GM21367 (cell line): ENCODE data around the gene PERCC1.
"Not testable (repeated sequence)": the region's sequence is repeated elsewhere in the genome, so short reads cannot be mapped to it uniquely, and the experiment has no call there.

Source experiments
- ATAC-seq: cut with Tn5 transposase; IDR thresholded peaks from one replicate; pipeline ENCODE4 v1.9.1; 2021; ENCODE audit not compliant: unreplicated experiment

PERCC1 gene

GRCh38 chr16:1433263-1433560 lies 2.3 kb downstream of the PERCC1 start:
- ATAC-seq, result no peak

DNA sequence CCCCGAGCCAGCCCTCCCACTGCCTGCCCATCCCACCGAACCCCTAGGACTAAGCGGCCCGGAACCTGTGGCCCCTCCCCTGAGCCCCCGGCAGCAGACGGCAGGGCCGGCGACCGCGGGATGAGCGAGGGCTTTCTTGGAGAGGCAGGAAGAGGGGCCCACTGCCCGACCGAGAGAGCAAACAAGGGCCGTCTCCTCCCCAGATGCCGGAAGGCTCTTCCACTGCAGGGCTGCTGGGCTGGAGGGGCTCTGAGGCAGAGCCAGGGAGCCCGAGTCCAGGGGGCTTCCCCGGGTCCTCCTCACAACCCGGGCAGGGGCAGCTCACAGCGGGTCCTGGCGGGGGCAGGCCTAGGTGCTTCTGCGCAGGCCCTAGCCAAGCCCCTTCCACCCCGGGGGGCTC lies 2.9 kb downstream of the PERCC1 start:
- no peak for ATAC-seq

DNA sequence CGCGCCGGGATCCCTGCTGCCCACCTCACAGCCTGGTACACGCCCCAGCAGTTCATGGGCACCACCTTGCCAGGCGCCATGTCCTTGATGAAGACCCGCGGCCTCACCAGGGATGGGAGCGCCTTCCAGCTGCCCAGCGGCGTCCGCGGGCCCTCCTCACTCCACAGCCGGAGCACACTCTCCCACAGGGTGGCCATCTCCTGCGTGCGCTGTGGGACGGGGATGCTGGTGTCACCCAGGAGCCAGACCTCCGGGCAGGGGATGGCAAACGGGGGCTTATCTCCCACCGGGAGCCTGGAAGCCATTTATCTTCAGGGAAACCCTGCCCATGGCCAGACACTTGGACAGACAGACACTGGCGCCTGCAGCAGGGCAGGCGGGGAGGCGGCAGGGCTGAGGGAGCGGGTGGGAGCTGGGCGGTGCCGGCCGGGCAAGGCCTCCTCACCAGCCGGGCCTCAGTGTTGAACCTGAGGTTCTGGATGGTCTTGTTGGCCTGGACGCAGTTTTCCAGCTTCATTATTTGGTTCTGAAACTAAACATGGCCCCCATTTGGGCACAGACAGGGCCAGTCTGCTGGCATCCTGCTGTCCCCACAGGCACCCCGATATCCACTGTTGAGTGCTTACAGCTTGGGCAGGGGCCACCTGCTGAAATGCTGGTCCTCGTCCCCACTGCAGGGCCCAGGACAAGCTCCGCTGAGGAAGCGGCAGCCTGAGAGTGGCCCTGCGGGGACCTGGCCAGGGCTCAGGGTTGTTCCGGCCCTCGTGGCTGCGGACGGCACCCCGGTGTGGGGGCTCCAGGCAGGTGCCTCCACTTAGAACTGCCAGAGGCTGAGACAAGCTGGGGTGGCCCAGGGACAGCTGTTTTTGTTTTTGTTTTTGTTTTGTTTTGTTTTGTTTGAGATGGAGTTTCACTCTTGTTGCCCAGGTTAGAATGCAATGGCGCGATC lies 4.0 kb downstream of the PERCC1 start:
- no peak for ATAC-seq

- no peak for ATAC-seq
These were observed 5.2 kb downstream of the PERCC1 start for GRCh38 chr16:1435921-1436697.

- ATAC-seq, result no peak
These were observed 6.0 kb downstream of the PERCC1 start for GRCh38 chr16:1436731-1437355.

GRCh38 chr16:1437606-1438005 lies 6.7 kb downstream of the PERCC1 start:
- ATAC-seq, result no peak

- ATAC-seq, result no peak
These were observed 7.6 kb downstream of the PERCC1 start for GRCh38 chr16:1438229-1439057.

- no peak for ATAC-seq
These were observed 8.3 kb downstream of the PERCC1 start for GRCh38 chr16:1439058-1439698.

DNA sequence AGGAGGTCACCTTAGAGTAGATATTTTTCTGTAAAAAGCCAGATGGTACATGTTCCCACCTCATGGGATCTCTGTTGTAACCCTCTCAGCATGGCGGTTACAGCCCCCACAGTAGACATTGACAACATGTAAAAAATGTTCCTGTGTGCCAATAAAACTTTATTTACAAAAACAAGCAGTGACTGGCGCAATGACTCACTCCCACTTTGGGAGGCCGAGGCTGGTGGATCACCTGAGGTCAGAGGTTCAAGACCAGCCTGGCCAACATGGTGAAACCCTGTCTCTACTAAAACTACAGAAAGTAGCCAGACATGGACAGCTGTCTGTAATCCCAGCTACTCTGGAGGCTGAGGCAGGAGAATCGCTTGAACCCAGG lies 8.8 kb downstream of the PERCC1 start:
- not testable (repeated sequence) for ATAC-seq

DNA sequence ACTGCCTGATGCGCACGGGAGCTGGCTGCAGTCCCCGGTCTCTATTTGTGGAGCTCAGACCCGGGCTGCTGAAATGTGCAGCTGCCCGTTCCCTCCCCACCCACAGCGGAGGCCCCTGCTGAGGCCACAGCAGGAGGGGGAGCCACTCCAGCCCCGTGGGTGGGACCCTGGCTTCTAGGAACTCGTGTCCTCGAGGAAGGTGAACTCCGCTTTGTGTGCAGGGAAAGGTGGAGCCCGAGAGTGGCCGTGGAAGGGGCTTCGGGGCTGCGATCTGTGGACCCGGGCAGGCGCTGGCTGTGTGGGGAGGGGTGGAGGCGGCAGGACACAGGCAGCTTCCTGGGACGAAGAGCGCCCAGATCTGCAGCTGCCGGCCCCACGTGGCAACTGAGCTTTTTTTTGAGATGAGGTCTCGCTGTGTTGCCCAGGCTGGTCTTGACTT lies 10.5 kb downstream of the PERCC1 start:
- no peak for ATAC-seq

DNA sequence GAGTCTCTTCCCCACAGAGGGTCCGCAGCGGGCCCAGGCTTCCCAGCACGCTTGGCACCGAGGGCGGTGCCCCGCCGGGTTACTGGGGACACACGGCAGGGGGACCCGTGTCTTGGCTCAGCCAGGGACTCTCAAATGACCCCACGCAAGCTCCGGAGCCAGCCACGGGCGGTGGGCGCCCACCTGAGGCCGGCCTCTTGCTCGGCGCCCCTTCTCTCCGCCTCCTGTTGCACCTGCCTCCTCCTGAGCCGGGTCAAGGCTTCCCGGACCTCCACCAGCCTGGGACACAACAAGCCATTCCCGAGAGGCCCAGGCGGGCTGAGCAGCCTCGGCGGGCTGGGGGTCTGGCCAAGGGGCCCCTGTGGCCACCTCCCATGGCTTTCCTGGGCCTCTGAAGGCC lies 11.8 kb downstream of the PERCC1 start:
- no peak for ATAC-seq

DNA sequence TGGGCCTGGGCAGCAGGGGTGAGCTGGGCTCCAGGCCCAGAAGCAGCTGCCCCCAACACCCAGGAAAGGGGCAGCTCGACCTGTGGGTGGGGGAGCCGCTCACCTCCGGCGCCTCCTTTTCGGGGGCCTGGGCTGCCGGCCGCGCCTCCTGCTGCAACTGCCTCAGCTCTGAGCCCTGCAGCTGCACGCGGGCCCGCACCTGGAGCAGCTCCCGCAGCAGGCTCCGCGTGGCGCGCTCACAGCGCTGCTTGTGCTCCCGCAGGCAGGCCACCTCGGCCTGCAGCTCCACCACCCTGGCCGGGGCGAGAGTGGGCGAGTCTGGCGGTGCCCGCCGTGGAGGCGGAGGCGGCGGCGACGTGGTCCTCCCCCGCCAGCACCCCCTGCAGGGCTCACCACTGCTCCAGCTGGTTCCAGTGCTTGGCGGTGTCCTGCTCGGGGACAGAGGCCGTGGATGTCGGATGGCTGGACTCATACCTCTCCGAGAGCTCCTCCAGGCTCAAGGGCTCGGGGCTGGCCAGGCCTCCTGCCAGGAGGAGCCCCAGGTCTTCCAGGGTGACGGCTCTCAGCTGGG lies 12.6 kb downstream of the PERCC1 start:
- ATAC-seq, result no peak

DNA sequence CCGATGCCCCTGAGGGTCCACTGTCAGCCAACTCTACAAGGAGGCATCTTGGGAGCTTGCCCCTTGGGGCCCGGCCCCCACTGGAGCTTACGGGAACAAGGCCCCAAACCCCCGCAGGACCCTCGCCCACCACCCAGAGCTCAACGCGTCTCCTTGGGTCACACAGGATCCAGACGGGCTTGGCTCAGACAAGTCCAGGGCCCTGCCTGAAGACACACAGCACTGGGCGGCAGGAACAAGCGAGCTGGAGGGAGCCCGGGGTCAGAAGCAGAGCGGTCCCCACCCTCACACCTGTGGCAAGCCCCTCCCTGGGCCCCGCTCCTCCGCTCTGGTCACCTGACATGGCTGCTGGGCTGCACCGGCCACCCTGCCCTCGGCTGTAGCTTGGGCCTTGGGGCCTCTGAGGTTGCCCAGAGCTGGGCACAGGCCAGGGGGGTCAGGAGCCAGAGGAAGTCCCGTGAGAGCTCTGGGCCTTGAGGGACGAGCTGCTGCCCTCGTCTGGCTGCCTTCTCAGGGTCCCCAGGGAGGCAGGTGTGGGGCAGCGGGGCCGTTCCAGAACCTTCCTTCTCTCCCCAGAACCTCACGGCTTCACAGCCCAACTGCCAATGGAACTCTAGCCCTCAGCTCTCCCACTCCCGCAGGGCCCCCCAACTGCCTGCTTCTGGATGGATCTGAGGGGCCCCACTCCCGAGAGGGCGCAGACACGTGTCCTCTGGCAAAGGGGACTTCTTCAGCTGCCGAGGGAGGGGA lies 13.3 kb downstream of the PERCC1 start, which contains the start of gene CCDC154:
Gene CCDC154 (minus strand): TSS at position 577 of the 750 bp plus-strand sequence. CDS start 234 bp downstream, at position 343.
- no peak for ATAC-seq

- no peak for ATAC-seq
These were observed 14.0 kb downstream of the PERCC1 start for GRCh38 chr16:1444730-1445517.

GRCh38 chr16:1445518-1446203 lies 14.8 kb downstream of the PERCC1 start:
- ATAC-seq, result no peak

- no peak for ATAC-seq
These were observed 15.6 kb downstream of the PERCC1 start for GRCh38 chr16:1446296-1447080.

DNA sequence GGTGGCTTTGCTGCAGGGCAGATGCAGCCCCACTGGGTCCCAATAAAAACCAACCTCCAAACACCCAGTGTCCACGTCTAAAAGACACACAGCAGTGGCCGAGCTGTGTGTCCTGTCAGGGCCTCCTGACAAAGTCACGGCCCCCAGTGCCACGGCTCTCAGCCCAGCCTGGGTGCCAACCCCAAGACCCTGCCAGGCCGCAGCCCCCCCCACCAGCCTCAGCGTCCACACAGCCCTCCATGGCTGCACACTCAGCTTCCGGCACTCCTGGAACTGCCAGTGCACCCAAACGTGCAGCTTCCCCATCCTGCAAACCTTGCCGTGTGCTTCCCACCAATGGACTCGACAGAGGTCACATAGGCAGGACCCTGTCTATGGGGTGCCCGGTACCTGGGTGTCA lies 17.1 kb downstream of the PERCC1 start:
- ATAC-seq, result no peak
